ENCODE results near the gene HOXC6.
"Not testable (repeated sequence)": the region's sequence is repeated elsewhere in the genome, so short reads cannot be mapped to it uniquely, and the experiment has no call there.

HOXC6 gene

DNA sequence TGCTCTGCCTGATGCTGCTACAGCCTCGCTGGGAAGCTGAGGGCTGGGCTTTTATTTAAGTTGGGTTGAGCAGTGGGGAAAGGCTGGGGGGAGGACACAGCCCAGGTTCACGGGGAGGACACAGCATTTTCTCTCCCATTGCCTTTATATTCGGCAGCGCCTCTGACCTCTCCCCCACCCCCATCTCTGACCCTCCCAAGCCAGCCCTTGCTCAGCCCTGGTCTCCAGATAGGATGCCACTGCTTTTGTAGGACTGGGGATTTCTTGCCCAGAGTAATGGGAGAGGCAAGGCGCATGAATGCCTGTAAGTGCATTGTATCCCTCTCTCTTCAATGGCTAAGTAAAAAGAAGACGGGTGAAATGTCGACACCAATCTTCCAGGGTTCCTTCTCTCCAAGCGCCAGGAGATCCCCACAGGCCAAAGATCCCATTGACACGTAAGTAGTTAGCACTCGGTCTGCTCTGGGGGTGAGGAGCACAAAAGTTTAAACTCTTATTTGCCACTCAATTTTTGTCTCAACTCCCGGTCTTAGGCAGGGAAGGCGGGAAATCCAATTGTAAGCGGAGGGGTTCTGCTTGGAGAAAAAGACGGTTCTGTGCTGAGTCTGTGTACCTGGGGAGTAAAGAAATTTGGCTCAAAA is 30.0 kb downstream of the HOXC6 start:
- no peak for DNase-seq (ENCODE audit: low spot score)

DNA sequence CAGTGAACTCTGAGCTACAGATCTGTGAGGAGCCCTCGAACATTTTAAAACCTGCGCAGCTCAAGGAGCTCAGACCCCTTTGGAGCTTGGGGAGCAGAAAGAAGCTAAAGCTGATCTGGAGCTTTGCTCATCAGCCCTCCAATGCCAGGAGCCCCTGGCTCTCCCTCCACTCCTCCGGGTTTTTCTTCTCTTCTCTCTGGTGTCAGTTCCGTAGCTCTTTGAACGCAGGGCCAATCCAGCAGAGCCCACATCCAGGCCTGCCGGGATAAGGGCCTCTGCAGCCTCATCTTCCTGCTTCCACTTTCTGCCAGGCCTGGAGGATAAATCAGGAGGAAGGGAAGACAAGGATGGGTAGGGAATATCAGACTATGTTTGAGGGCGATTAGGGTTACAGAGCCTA is 31.4 kb downstream of the HOXC6 start:
- DNase-seq (ENCODE audit: low spot score): no peak

DNA sequence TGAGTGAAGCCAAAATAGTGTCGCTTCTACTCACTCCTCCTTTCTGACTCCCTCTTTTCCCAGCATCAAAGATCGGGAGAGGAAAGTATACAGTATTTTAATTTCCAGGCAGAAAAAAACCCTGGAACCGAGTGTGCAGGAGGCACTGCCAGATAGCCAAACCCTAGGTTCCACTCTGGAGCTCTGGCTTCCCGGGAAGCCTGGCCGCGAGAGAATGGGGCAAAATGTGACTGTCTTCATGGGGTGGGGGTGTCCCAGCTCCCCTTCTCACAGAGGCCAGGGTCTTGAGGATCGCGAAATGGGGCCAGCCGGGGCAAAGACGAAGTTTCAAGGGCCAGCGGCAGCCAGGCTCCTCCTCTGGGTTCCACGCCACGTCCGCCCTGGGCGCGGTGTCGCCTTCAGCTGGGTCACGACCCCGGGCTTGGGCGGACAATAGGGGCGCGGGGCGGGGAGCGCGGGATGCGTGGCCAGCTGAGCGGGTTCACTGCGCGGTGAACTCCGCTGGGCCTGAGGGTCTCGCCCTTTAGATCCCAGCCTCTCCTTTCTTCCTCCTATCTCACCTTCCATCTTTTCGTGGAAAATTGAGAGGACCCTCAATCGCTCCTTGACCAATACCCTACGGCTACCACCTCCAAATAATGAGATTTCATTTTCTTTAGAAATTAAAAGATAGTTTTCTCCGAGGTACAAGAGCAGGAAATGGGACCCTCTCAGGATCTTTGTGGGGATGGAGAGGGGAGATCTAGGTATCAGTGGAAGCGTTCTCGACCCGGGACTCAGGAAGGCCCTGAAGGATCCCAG is 32.1 kb downstream of the HOXC6 start:
- no peak for DNase-seq (ENCODE audit: low spot score)

DNA sequence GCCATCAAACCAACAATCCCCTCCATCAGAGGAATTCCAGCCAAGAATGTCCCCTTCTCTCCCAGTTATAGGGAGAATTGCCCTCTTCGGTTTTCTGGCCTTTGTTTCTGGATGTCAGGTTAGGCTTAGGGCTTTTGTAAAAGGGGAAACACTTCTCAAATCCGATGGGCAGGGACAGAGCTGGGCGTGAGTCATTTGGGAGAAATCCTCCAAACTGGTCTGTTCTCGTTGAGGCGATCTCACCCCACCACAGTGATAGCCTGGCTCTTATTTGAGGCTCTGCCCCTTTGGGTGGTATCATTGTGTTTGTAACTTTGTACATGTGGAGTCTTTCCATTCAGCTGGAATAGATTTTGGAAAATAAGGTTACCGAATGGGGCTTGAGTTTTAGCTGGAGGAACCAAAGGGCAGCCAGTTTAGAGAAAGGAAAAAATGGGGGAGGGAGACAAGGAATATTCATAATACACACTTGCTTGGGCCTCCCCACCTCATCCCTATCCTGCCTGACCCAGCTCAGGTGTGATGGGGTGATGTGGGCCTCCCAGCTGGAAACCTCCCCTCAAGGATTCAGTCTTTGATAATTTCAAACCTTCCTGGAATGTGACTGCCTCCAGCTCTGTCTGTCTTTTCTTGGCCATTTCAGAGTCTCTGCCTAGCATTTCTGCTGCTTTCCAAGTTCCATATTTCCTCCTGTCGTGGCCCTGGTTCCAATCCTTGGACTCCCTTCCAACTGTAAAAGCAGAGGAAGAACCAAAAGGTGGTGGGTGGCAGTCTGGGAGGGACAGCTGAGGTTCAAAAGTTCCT is 32.9 kb downstream of the HOXC6 start:
- no peak for DNase-seq (ENCODE audit: low spot score)

DNA sequence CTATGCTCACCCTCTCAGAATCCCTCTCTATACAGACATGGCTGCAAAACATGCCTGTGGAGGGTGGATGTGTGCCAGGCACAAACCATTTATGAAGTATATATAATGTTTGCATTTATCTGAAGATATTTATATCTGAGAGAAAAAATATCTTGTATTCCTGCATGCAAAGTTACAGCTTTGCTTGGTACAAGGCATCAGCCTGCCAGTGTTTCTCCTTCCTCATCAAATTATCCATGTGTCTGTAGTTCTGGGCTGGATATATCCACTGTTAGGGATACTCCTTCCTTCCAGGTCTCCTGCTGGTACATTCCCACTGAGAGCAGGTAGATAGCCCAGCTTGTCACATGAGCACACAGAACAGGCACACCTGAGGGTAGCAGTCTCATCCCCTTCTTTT is 37.4 kb downstream of the HOXC6 start:
- DNase-seq (ENCODE audit: low spot score): no peak

DNA sequence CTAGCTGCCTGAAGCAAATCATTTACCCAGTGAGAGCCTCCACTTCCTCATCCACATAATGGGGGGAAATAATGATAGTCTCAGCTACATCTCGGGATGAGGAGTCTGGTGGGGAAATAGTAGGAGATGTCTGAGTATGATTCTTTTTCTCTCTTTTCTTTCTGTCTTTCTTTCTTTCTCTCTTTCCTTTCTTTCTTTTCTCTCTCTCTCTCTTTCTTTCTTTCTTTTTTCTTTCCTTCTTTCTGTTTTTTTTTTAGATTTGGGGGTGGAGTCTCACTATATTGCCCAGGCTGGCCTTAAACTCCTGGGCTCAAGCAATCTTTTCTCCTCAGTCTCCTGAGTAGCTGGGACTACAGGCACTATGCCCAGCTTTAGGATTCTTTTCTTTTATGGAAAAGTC is 38.2 kb downstream of the HOXC6 start:
- DNase-seq (ENCODE audit: low spot score): no peak

DNA sequence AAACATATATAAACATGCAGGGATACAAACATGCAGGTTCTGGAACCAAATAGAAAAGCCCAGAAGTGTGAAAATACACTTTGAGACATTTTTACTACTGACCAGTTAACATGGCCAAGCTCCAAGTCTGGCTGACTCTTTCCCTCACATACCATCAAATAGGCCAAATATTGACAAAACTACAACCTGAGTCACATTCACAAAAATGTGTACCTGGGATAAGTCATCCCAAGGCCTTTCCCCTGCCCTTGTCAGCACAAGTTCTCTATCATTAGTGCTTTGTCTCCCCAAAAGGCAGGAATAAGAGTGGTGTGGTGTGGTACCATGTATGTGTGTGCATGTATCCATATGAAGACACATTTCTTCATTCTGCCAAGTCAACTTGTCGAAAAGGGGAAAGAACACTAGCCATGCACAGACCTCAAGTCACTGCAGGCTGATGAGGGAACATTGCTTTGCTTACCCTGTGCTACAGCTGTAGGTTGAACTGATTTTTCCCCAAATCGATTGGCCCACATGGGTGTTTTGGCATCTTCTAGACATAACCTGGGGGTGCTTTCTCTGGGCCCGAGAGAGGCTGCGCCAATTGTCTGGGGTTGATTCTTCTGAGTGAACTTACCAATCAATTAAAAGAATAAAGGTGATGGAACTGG is 40.3 kb downstream of the HOXC6 start:
- no peak for DNase-seq (ENCODE audit: low spot score)

DNA sequence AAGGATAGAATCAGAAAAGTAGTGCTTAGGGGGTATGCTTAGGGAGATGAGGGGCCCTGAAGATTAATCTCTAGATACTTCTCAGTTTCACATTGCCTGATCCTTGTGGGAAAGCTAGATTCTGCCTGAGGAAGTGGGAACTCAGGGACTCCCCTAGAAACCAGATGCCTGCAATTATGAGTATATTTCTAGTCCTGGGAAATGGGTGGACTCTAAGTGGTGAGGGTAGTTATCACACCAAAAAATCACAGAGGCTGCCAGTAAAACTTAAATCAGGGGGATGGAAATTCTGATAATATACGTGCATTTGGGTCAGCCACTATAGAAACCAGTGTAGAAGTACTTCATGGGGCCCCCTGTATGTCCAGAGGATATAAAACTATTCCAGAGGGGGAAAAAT is 43.7 kb downstream of the HOXC6 start:
- no peak for DNase-seq (ENCODE audit: low spot score)

DNA sequence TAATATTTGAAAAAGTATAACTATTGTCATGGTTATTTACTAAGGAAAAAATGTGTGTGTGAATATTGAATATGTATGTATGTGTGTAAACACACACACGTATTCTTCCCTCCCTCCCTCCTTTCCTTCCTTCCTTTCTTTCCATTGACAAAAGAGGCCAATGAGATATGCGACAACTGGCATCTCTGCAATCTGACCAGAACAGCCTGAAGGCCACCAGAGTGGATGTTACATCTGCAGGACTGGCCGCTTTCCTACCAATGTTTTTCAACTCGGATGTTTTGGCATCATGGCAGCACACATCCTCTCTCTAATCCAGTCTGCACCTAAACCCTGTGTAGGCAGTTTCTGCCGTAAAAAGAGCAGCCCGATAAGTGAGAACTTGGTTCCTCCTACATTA is 46.1 kb downstream of the HOXC6 start:
- no peak for DNase-seq (ENCODE audit: low spot score)

DNA sequence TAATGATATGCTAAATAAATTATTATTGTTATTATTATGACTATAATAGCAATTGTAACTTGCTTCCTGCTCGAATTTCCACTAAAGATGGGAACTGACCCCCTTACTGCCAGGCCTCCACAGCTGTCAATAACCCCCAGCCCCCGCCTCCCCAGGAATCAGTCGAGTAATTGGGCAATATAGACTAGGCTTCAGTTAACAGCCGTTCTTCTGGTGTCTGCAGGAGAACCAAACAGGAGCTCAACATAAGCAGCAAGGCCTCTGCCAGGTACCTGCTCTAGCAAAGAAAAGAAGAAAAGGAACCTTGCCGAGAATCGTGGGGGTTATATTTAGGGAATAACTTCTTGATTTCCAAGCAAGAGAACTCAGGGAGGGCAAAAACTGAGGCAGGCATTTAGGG is 47.2 kb downstream of the HOXC6 start:
- no peak for DNase-seq (ENCODE audit: low spot score)

DNA sequence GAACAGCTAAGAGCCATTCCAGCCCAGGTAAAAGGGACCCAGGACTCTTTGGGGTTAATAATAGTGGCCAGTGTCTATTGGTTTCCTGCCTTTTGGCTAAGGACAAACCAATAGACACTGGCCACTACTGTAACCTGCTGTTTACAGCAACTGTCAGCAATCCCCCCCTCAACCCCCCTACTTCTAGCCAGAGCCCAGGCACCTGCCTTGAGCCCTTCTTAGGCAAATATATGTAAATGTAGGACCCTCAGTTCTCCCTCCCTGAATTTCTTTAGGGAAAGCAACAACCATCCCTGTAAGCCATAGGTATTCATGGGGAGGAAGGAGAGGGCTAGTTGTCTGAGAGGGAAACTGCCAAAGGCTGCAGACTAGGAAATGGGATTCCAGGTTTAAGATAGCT is 47.7 kb downstream of the HOXC6 start:
- no peak for DNase-seq (ENCODE audit: low spot score)

DNA sequence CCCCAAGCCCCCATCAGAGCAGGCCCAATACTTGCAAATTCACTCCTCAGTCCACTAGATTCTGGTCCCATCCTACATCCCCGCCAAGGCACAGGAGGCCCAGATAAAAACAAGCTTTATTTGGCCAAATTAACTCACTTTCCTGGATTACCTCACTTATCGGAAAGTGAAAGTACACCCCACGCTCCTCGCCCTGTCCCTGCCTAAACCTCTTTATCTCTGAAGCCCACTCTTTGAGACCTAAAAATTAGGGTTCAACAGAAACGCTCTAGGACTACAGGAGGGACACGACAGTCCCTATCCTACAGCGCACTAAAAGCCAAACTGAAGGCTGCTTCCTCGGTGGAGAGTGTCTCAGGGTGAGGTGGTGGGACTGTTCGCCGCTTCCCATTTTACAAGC is 49.6 kb downstream of the HOXC6 start:
- DNase-seq (ENCODE audit: low spot score): not testable (repeated sequence)

DNA sequence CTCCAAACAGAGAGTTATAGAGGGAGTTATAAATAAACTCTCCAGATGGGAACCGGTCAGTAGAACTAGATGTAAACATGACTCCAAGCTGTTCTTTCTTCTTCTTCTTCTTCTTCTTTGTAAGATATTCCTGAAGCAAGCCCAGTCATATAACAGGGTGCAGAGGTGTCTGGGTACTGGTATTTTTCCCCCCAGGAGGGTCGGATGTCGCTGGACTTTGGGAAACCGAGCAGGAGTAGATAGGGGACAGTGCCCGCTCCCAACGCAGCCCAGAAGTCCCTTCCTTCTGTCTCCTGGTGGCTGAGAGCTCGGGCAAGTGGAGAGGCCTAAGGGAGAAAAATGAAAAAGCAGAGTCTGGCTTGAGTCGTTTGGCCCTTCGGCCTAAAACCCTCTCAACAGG is 50.9 kb downstream of the HOXC6 start:
- not testable (repeated sequence) for DNase-seq (ENCODE audit: low spot score)
